ENCODE results near the gene OXER1.

The OXER1 gene

DNA sequence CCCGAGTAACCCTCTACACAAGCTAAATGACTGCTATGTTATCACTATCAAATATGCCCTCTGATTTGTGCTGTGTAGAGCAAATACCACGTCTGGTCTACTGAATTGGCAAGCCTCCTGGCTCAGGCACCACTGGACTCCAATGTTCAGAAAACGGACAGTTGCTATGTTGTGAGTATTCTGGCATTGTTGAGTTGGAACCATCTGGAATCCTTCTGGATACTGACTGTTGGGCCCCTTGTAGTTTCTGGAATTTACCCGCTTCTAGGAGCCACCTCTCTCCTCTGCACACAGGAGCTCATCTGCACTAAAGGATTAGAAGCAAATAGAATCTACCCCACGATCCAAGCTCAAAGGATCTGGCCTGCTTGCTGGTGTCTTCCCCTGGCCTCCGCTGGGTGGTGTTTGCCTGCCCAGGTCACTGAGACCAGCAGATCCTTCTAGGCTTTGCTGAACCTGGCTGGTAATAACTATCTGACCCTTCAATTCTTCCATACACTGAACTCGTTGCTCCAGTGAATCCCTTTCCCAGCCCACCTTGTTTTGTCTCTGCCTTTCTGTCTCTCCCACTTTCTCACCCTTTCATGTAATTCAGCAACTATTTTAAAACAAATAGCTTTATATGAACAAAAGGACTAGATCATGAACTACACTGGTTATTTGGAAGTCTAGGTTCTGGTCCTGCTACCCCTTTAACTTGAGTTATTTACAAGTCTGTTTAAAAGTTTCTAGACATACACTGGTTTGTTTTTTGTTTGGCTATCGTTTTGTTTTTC lies 30.5 kb upstream of the OXER1 start:
- DNase-seq (ENCODE audit: low read depth in 2 of 3, low spot score in 2 of 3): no peak

DNA sequence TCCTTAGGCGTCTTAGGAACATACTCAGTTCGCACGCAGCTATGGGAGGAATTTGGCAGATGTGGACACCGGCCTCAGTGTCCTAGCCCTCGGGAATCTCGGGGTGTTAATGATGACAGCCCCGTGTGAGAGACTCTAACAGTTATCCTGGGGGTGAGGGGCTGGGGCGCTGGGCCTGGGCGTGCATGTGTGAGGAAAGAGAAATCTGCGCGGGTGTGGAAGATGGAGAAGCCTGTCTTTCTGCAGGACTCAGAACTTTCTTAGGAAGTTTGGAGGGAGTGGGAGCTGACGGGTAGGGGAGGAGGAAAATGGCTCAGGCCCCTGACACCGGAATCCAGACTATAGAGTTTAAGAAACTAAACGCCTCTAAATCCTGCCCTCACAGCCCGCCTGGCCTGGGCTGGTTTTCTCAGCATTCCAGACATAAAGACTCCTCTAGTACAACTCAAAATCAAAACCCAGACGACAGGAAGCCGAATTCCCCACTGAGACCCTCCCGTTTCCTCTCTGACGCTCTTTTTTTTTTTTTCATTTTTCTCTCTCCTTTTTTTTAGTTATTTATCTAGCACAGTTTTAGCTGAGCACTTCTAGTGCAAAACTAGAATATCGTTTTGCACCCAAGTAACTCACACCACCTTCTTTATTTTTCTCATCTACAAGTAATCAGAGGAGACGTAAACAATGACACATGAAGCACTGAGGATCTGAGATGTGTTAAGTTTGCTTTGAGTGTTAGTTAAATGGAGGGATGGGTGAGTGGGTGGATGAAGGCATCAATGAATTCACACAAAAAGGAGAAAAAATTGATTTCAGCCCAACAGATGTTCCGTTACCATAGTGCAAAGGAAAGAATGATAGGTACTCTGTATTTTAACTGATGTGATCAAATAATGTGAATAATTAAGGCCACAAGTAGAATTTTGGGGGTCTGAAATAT lies 29.7 kb upstream of the OXER1 start:
- DNase-seq (ENCODE audit: low read depth in 2 of 3, low spot score in 2 of 3): no peak

DNA sequence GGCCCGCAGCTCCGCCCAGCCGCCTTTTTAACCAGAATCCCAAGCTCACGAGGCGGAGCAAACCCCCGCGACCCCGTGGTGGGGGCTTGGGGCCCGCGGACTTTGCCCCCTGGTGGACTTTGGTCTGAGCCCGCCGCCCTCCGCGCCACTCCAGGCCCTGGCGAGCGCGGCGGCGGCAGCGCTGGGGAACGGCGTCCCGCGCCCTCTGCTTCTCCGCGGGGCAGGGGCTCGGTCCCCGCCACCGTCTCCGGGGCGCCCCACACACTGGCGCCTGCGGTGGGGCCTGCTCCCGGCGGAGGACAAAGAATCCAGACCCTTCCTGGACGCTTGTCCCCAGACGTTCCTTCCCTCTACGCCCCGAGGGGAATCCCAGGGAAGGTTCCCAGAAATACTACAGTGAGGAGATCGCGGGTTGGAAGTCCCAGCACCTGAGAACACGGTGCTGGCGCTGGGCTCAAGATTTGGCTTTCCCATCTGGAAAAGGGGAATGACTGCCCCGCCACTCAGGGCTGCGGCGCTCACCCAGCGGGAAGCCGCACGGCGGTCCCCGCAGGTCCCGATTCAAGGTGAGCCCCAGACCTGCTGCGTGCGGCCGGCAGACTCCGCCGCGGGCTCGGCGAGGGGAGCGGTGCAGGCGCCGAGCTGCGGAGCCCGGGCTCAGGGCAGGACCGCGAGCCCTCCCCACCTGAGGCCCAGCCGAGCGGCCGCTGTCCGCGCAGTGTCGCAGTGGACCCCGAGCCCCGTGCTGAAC lies 28.8 kb upstream of the OXER1 start, which contains the start of gene HAAO:
Gene HAAO (minus strand): TSS at position 1 of the 751 bp plus-strand sequence. CDS start 47 bp downstream, outside the sequence.
- DNase-seq (ENCODE audit: low read depth in 2 of 3, low spot score in 2 of 3): no peak

DNA sequence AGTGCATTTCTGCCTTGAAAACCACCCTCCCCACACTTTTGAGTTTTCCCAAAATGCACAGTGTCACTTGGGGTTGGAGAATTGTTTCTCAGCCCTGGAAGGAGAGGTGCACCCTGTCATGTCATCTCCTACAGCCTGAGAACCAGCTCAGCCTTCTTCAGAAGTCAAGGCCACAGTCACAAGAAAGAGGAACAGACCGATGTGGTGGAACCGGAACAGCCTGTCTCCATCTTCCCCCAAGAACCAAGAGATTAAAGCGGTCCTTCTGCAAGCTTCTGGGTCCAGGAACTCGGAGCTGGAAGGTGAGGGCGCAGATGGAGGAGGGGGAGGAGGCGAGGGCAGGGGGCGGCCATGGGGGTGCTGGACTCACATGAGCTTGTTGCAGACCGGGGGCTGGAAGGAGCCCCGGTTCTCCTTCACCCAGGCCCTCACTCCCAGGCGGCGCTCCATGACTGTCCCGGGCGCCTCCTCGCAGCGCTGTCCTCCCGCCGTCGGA lies 28.2 kb upstream of the OXER1 start:
- no peak for DNase-seq (ENCODE audit: low read depth in 2 of 3, low spot score in 2 of 3)

- DNase-seq (ENCODE audit: low read depth in 2 of 3, low spot score in 2 of 3): no peak
Observed at GRCh38 chr2:42791606-42792005, 27.7 kb upstream of the OXER1 start.

GRCh38 chr2:42789751-42790150 lies 25.8 kb upstream of the OXER1 start:
- DNase-seq (ENCODE audit: low read depth in 2 of 3, low spot score in 2 of 3): no peak

DNA sequence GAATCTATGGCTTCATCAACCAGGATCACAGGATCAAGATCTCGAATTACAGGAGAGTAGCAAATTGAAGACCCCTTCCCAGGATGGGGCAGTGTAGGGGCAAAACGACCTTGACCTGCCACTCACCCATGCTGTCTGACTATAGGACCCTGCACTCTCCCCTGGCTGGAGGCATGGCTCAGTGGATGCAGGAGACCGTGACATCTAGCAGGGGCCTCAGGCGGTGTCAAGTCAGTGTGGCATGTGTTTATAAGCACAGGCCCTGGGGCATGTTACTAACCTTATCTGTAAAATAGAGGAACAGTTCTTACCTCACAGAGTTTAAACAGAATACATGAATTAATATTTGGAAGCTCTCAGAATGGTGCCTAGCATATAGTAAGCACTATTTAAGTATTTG lies 24.9 kb upstream of the OXER1 start:
- DNase-seq (ENCODE audit: low read depth in 2 of 3, low spot score in 2 of 3): no peak

GRCh38 chr2:42788478-42788793 lies 24.5 kb upstream of the OXER1 start:
- DNase-seq (ENCODE audit: low read depth in 2 of 3, low spot score in 2 of 3): no peak

- no peak for DNase-seq (ENCODE audit: low read depth in 2 of 3, low spot score in 2 of 3)
Observed at GRCh38 chr2:42787788-42788477, 24.0 kb upstream of the OXER1 start.

GRCh38 chr2:42787424-42787787 lies 23.5 kb upstream of the OXER1 start:
- DNase-seq (ENCODE audit: low read depth in 2 of 3, low spot score in 2 of 3): no peak

DNA sequence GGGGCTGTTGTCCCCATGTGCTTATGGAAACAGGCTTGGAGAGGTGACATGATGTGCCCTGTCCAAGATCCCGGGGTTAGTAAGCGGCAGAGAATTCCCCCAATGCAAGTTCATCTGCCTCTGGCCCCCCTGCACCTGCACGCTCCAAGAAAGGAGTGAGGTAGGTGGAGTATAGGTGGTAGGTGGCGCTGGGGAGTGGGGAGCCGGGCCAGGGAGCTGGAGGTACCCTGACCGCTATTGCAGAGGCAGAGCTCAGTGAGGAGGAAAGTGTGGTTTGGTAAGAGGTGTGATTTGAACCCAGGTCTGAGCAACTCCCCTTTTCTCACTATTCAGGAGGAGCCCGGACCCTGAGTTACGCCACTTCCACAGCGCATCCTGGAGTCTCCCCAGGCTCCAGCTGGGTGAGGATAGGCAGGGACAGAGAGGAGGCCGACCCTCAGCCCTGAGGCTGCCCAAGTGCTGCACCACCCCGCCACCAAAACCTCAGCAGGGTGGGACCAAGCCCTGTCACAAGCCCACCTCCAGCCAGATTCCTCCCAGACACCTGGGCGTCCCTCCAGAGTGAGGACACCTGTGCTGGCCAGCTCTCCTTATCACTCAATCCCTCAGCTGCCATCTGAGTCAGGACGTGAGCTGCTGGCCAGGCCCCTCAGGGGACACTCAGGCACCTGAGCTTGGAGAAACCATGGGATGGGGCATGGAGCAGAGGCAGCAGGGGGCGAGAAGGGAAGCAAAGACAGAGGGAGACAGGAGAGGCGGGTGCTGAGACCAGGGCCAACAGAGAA lies 22.8 kb upstream of the OXER1 start:
- DNase-seq (ENCODE audit: low read depth in 2 of 3, low spot score in 2 of 3): no peak

DNA sequence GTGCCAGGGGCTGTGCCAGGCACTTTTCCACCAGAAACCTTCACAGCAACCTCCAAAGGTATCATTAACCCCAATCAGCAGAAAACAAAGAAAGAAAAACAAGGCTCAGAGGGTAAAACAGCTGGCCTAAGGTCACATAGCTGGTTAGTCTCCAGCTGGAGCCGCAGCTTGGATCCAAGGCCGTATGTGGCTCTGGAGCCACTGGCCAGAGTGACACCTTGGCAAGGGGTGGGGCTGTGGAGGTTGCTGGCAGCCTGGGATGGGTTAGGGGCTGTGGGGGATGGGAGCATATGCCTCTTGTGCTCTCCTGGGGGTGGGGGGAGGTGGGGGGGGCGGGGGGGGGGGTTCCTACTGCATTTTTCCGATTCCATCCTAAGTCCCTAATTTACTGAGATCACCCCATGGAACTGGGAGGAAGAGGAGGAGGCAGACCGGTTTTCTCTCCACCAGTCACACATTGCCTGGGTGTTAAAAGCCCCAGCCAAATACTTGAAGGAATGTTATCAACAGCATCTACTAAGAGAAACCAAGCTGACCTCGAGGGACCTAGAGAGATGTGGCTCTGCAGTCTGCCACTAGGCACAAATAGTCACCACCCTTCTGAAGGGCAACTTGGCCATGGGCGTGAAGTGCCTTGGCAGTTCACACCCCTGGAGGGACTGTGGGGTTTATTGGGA lies 20.4 kb upstream of the OXER1 start:
- DNase-seq (ENCODE audit: low read depth in 2 of 3, low spot score in 2 of 3): no peak

- DNase-seq (ENCODE audit: low read depth in 2 of 3, low spot score in 2 of 3): no peak
Observed at GRCh38 chr2:42783511-42783910, 19.6 kb upstream of the OXER1 start.

DNA sequence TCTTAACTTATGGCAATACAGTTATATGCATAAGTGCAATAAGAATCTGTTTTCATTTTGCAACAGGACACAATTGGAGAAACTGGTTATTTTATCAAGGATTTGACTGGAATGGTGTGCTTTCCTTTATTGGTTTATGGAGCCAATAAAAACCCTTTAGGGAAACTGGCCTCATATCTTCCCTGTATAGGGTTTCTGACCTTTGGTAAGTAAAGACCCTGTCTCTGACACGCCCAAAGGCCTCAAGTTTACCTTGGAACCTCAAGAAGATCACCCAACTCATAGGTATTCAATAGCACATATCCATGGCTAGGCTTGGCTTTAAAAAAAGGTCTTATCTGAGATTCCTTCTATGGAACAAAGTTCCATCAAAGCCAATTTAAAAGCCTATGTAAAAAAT lies 17.2 kb upstream of the OXER1 start:
- no peak for DNase-seq (ENCODE audit: low read depth in 2 of 3, low spot score in 2 of 3)

DNA sequence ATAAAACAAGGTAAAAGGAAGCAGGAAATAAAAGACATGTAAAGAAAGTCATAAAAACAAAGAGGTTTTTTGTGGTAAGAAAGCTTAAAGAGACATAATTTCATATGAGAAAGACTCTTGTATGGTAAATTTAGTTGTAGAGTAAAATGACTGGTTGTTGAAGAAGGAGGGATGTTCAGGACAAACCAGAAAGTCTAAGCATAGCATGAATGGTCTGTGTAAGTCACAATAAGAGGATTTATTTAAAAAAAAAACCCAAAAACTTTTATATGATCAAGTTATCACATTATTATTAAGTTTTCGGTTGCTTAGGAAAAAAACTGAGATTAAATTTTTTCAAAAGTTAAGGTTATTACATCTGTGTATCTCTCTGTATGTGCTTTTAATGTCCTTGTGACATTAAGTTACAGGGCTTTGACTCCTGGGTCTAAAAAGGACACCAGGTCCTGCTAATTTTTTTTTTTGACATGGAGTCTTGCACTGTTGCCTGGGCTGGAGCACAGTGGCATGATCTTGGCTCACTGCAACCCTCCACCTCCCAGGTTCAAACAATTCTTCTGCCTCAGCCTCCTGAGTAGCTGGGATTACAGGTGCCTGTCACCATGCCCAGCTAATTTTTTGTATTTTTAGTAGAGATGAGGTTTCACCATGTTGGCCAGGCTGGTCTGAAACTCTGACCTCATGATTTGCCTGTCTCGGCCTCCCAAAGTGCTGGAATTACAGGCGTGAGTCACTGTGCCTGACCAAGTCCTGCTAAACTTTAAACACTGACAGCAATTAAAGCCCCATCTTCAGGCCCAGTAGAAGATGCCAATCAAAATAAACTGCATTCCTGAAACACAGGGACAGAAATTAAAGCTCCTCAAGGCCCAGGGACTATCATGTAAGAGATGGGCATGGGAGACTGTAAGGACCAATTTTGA lies 14.2 kb upstream of the OXER1 start:
- DNase-seq (ENCODE audit: low read depth in 2 of 3, low spot score in 2 of 3): no peak

DNA sequence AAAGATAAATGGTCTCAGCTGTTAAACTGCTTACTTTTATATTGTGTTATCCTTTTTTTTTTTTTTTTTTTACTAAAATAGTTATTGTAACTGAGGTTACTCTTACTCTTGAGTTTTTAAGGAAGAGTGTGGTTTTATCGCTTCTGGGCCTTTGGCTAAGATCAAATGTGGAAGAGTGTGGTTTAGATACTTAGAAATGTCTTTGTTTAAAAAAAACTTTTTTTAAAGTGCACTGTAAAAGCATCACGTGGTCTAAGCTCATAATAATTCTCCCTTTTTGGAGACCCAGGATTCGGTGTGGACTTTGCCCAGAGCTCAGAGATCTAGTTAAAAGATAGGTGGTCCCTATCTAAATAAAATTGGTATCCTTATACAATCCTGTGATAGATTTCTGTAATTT lies 11.9 kb upstream of the OXER1 start:
- DNase-seq (ENCODE audit: low read depth in 2 of 3, low spot score in 2 of 3): no peak

- DNase-seq (ENCODE audit: low read depth in 2 of 3, low spot score in 2 of 3): no peak
Observed at GRCh38 chr2:42775186-42775585, 11.3 kb upstream of the OXER1 start.

- DNase-seq (ENCODE audit: low read depth in 2 of 3, low spot score in 2 of 3): no peak
Observed at GRCh38 chr2:42771546-42772153, 7.7 kb upstream of the OXER1 start.
